Ascending aorta (tissue), 2 donors: ENCODE data around the gene CAPN6. TPM values are rescaled to one million over a fixed set of nuclear protein-coding genes. Genes with fewer than 3 reads are reported as not detected.

Experiments
- DNase-seq, 2 donors: peaks; one replicate each; pipeline ENCODE4 v3.0.0-alpha.2; 2019; ENCODE audit warnings: low spot score in 2 of 2
- H3K27ac ChIP-seq, 2 donors: fragments of 200-600 bp; sonication (generic); one replicate each; pipeline ENCODE4 v1.5.1; 2016 to 2017; ENCODE audit warnings: mild to moderate bottlenecking in 1 of 2
- H3K27me3 ChIP-seq: fragments of 200-600 bp; sonication (generic); one replicate; pipeline ENCODE4 v1.5.1; 2017
- H3K36me3 ChIP-seq, 2 donors: fragments of 200-600 bp; sonication (generic); one replicate each; pipeline ENCODE4 v1.5.1; 2016
- H3K4me1 ChIP-seq, 2 donors: fragments of 200-600 bp; sonication (generic); one replicate each; pipeline ENCODE4 v1.5.1; 2016 to 2017; ENCODE audit warnings: mild to moderate bottlenecking in 1 of 2
- H3K4me3 ChIP-seq, 2 donors: fragments of 200-600 bp; sonication (generic); one replicate each; pipeline ENCODE4 v1.5.1; 2016 to 2017; ENCODE audit warnings: mild to moderate bottlenecking in 1 of 2
- H3K9me3 ChIP-seq, 2 donors: fragments of 200-600 bp; sonication (generic); one replicate each; pipeline ENCODE4 v1.5.1; 2016
- CTCF ChIP-seq, 3 experiments: fragments of 200-600 bp in 2 of 3; fragments of 450-650 bp in 1 of 3; sonication (generic) in 2 of 3; IDR thresholded peaks; one replicate each; pipeline ENCODE4 v1.5.1; 2016 to 2019; ENCODE audit warnings: antibody characterized with exemption in 3 of 3, mild to moderate bottlenecking in 1 of 3, moderate library complexity in 1 of 3
- intact Hi-C: fragments of 100-400 bp; cut with DNase I; formaldehyde crosslinking; loops from one replicate; pipeline ENCODE4 v1.15.1; 2023
- total RNA-seq: library from RNA; depleted of rRNA; stranded (reverse); fragments of >200 nt; gene quantifications from one replicate; pipeline ENCODE4 v1.1.0, GENCODE V29; 2016

Gene CAPN6
- total RNA-seq, 1 donor from 2014 or later = 1.5 TPM

- intact Hi-C loops = no loop called here
- Histone ChIP-seq H3K27me3 (no peaks in the 10 kb centered on the region), H3K9me3 (no peaks in the 10 kb centered on the region), H3K36me3 (no peaks in the 10 kb centered on the region), H3K4me3 (no peak overlapping the region), H3K4me1 (no peaks in the 10 kb centered on the region), H3K27ac (no peak overlapping the region)
- no peak for TF ChIP-seq CTCF (IDR thresholded peaks at IDR 0.05)
- no peak for DNase-seq
Measured at GRCh38 chrX:111288841-111289240, 18.6 kb upstream of the CAPN6 start.

- Histone ChIP-seq H3K27me3 (no peaks in the 10 kb centered on the region), H3K27ac (no peak overlapping the region), H3K9me3 (no peaks in the 10 kb centered on the region), H3K4me1 (no peaks in the 10 kb centered on the region), H3K4me3 (no peak overlapping the region), H3K36me3 (no peaks in the 10 kb centered on the region)
- TF ChIP-seq CTCF (IDR thresholded peaks at IDR 0.05) = no peak
- DNase-seq = no peak
- intact Hi-C loops = no loop called here
Measured at GRCh38 chrX:111284631-111285293, 14.5 kb upstream of the CAPN6 start.

- intact Hi-C loops = no loop called here
- no peak for TF ChIP-seq CTCF (IDR thresholded peaks at IDR 0.05)
- no peak for DNase-seq
- no peak overlapping the region for H3K27ac ChIP-seq
- H3K36me3 ChIP-seq = no peaks in the 10 kb centered on the region
- H3K27me3 ChIP-seq = no peaks in the 10 kb centered on the region
- H3K4me1 ChIP-seq = no peaks in the 10 kb centered on the region
- no peaks in the 10 kb centered on the region for H3K9me3 ChIP-seq
- H3K4me3 ChIP-seq = no peak overlapping the region
Measured at GRCh38 chrX:111283446-111283845, 13.2 kb upstream of the CAPN6 start.

- TF ChIP-seq CTCF (IDR thresholded peaks at IDR 0.05) = no peak
- no peak for DNase-seq
- Histone ChIP-seq H3K27me3 (no peaks in the 10 kb centered on the region), H3K4me3 (no peak overlapping the region), H3K36me3 (no peaks in the 10 kb centered on the region), H3K4me1 (no peaks in the 10 kb centered on the region), H3K27ac (no peak overlapping the region), H3K9me3 (no peaks in the 10 kb centered on the region)
- intact Hi-C loops = no loop called here
Measured at GRCh38 chrX:111282991-111283390, 12.7 kb upstream of the CAPN6 start.

GRCh38 chrX:111282139-111282538 lies 11.9 kb upstream of the CAPN6 start:
- H3K27ac ChIP-seq = no peak overlapping the region
- no peak for TF ChIP-seq CTCF (IDR thresholded peaks at IDR 0.05)
- no peaks in the 10 kb centered on the region for H3K4me1 ChIP-seq
- no peaks in the 10 kb centered on the region for H3K9me3 ChIP-seq
- no peak overlapping the region for H3K4me3 ChIP-seq
- no peaks in the 10 kb centered on the region for H3K27me3 ChIP-seq
- DNase-seq = no peak
- intact Hi-C loops = no loop called here
- no peaks in the 10 kb centered on the region for H3K36me3 ChIP-seq

GRCh38 chrX:111268506-111268905 lies 1.8 kb downstream of the CAPN6 start:
- Histone ChIP-seq H3K9me3 (no peaks in the 10 kb centered on the region), H3K4me1 (no peaks in the 10 kb centered on the region), H3K4me3 (no peak overlapping the region), H3K27ac (no peak overlapping the region), H3K36me3 (no peaks in the 10 kb centered on the region), H3K27me3 (no peaks in the 10 kb centered on the region)
- TF ChIP-seq CTCF (IDR thresholded peaks at IDR 0.05) = no peak
- DNase-seq = no peak
- intact Hi-C loops = no loop called here
